ENCODE measurements around the gene CRTC3. TPM values are rescaled to one million over a fixed set of nuclear protein-coding genes. Genes with fewer than 3 reads are reported as not detected.

Gene CRTC3
- polyA plus RNA-seq, 3 donors from 2014 or later = 10.9 to 35.3 (median 11.0) TPM

DNA sequence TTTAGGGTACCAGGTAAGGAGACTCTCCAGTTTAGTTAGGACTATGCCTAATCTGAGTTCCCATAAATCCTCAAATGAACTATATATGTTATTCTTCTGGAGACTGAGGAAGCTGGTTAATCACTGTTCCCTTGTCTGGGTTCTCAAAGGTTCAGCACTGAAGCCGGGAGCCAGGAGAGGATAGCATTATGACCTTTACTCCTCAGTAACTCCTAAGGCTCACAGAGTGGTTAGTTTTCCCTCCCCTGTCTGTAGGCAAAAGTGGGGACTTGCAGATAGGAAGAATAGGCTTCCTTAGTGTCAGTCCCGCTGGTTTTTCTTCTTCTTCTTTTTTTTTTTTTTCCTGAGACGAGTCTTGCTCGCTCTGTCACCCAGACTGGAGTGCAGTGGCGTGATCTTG, 50.4 kb downstream of the CRTC3 start:
- DNase-seq = no peak
- Mint-ChIP-seq H3K4me3 (no peak overlapping the region), H3K36me3 (peaks cover 0 to 13% (median 11%) of the 10 kb centered on the region in 3 donors), H3K27me3 (ENCODE audit: low read depth in 3 of 3) (no peaks in the 10 kb centered on the region), H3K9me3 (no peaks in the 10 kb centered on the region), H3K4me1 (peaks cover 38 to 52% of the 10 kb centered on the region in 2 donors), H3K27ac (no peak overlapping the region)

DNA sequence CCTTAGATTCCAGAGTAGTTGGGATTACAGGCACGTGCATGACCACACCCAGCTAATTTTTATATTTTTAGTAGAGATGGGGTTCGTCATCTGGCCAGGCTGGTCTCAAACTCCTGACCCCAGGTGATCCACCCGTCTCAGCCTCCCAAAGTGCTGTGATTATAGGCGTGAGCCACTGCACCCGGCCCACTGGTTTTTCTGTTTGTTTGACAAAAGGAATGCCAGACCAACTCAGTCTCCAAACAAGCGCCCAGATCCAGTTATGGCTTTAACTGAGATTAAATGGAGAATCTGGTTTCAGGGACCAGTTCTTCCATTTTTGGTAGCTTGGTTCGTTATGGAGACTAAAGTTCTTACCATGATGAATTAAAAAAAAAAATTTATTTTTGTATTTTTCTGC, 50.8 kb downstream of the CRTC3 start:
- Mint-ChIP-seq H3K27ac (no peak overlapping the region), H3K4me3 (no peak overlapping the region), H3K27me3 (ENCODE audit: low read depth in 3 of 3) (no peaks in the 10 kb centered on the region), H3K4me1 (peaks cover 34 to 48% of the 10 kb centered on the region in 2 donors), H3K9me3 (no peaks in the 10 kb centered on the region), H3K36me3 (peaks cover 0 to 13% (median 11%) of the 10 kb centered on the region in 3 donors)
- no peak for DNase-seq

DNA sequence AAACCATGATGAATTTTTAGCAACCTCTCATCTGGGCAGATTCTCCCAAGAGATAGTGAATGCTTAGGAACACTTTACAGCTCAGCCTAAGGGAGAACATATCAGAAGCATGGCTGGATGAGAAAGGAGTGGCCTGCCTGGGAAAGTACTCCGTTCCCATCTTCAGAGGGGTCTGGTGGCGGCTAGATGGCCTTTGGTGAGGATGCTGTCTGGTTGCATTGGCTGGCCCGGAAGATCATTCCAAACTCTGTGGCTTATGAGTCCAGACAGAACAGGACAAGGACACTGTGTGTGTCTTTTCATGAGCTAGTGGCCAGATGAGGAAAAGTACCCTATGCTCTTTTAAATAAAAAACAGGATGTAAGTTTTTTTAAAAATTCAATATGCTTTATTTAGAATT, 51.2 kb downstream of the CRTC3 start:
- Mint-ChIP-seq H3K27me3 (ENCODE audit: low read depth in 3 of 3) (no peaks in the 10 kb centered on the region), H3K4me1 (peaks cover 36 to 48% of the 10 kb centered on the region in 2 donors), H3K27ac (no peak overlapping the region), H3K9me3 (no peaks in the 10 kb centered on the region), H3K4me3 (no peak overlapping the region), H3K36me3 (peaks cover 0 to 13% (median 11%) of the 10 kb centered on the region in 3 donors)
- no peak for DNase-seq

DNA sequence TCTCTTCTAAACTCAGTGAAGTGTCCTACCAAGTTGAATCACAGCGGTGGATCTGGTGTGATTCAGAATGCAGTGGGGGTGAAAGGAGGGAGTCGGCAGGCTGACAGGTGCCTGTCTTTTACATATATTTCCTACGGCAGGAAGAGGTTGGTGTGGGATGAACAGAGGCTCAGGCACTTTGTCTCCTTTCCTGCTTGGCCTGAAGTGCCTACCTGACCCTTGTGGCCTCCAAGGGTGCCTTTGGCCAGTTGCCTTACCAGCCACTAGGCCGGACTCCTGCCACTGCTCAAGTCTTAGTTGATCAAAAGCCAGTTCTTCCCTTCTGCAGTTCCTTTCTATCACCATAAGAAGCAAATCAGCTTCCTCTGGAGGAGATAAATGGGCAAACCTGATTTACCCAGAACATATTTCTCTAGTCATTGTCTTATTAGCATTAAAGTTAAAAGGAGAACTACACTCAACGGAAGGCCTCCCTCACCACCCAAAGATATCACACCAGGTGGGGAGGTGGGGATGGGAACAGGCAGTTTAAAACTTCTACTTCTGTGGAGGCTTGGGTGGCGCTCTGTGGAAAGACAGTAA, 52.1 kb downstream of the CRTC3 start:
- no peak for DNase-seq
- no peak overlapping the region for H3K4me3 Mint-ChIP-seq
- H3K36me3 Mint-ChIP-seq = peaks cover 0 to 7% (median 7%) of the 10 kb centered on the region in 3 donors
- peak overlapping the region in 5 of 6 donors; percentile 30 to 77 (median 72) for H3K27ac Mint-ChIP-seq
- no peaks in the 10 kb centered on the region for H3K27me3 Mint-ChIP-seq (ENCODE audit: low read depth in 3 of 3)
- peaks cover 30 to 43% of the 10 kb centered on the region in 2 donors for H3K4me1 Mint-ChIP-seq
- no peaks in the 10 kb centered on the region for H3K9me3 Mint-ChIP-seq

DNA sequence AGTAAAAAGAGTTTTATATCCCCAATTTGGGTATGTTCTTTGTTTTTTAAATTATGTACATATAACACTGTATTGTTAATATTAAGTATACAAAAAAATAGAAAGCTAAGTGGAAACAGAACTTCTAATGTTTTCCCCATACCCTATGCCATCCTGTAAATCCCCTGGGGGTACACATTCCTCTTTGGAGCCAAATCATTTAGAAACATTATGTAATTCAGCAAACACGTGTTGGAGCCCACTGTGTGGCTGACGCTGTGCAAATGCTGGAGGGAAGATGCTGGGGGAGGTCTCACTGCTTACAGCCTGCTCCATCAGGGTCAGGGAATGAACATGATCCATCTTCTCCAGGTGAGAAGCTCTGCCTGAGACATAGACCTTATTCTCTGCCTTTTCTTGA, 52.8 kb downstream of the CRTC3 start:
- peak overlapping the region in 2 of 6 donors; percentile 40 to 62 for H3K27ac Mint-ChIP-seq
- no peaks in the 10 kb centered on the region for H3K9me3 Mint-ChIP-seq
- H3K4me3 Mint-ChIP-seq = no peak overlapping the region
- no peak for DNase-seq
- peaks cover 30 to 40% of the 10 kb centered on the region in 2 donors for H3K4me1 Mint-ChIP-seq
- no peaks in the 10 kb centered on the region for H3K27me3 Mint-ChIP-seq (ENCODE audit: low read depth in 3 of 3)
- H3K36me3 Mint-ChIP-seq = peaks cover 0 to 5% (median 2%) of the 10 kb centered on the region in 3 donors

DNA sequence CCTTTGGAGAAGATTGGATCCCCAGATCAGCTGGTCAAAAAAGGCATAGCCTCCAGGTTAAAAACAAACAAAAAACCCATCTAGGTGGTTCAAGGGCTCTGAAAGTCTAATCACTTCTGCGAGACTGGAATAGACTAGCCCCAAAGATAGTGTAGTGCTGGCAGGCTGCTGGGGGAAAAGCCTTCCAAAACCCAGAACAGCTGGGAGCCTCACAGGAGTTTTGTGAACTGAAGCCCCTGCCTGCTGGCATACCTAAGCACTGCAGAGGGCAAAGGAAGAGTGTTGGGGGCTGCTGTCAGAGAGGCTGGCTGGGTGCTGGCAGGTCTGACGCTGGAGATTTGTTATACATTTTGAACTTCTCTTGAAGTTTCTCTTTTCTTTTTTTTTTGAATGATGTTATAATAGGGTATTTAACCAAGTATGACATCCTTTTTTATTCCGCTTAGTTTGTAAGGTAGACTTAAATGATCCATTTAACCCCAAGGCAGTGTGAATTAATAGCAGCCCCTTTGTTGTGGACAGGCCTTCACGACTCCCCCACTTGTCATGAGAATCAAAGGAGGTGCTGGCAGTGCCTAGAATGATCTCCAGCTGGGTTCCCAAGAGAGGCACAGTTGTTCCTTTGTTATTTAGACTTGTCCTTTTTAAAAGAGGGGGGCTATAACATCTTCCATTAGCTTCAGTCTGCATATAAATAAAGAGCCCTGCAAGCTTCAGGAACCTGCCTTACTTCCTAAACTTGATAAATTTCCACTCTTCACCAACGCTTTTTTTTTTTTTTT, 53.9 kb downstream of the CRTC3 start:
- no peak overlapping the region for H3K4me3 Mint-ChIP-seq
- H3K4me1 Mint-ChIP-seq = peaks cover 33 to 44% of the 10 kb centered on the region in 2 donors
- peak overlapping the region in 4 of 6 donors; percentile 28 to 68 (median 50) for H3K27ac Mint-ChIP-seq
- no peak for DNase-seq
- no peaks in the 10 kb centered on the region for H3K9me3 Mint-ChIP-seq
- no peaks in the 10 kb centered on the region for H3K27me3 Mint-ChIP-seq (ENCODE audit: low read depth in 3 of 3)
- H3K36me3 Mint-ChIP-seq = peaks cover 0 to 7% (median 5%) of the 10 kb centered on the region in 3 donors

DNA sequence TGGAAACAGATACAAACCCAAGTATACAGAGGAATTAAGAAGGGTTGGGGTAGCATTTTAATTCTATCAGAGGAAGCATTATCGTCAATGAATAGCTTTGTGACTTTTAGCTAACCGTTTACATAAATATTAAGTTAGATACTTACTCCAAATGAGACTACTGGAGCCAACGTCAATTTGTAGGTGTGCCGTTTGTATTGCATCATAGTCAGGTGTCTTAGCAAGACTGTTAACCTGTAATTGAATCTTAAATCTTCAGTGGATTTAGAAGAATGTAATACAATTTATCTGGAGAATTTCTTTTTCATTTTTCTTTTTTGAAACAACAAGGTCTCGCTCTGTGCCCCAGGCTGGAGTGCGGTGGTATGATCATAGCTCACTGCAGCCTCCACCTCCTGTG, 55.1 kb downstream of the CRTC3 start:
- Mint-ChIP-seq H3K36me3 (peaks cover 0 to 7% (median 5%) of the 10 kb centered on the region in 3 donors), H3K27ac (no peak overlapping the region), H3K9me3 (no peaks in the 10 kb centered on the region), H3K4me3 (no peak overlapping the region), H3K27me3 (ENCODE audit: low read depth in 3 of 3) (peaks cover 0 to 2% (median 0%) of the 10 kb centered on the region in 3 donors), H3K4me1 (peaks cover 29 to 44% of the 10 kb centered on the region in 2 donors)
- no peak for DNase-seq

DNA sequence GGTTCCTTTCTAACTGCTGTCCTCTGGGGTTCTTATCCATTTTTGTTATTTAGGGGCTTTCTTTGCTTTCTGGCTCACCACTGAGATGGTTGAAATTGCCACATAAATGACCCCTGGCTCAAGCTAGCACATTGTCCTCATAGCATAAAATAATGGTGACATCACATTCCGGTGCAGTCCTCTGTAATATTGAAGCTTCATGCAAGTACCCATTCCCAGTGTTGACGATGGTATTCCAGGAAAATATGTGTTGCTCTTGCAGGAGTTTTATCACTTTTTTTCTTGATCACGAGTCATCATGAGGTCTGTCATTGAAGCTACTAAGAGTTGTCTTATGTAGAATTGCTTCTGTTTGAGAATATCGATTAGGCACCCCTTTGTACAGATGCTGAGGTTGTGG, 56.1 kb downstream of the CRTC3 start:
- no peak overlapping the region for H3K4me3 Mint-ChIP-seq
- H3K4me1 Mint-ChIP-seq = peaks cover 30 to 44% of the 10 kb centered on the region in 2 donors
- DNase-seq = no peak
- H3K36me3 Mint-ChIP-seq = peaks cover 4 to 10% (median 7%) of the 10 kb centered on the region in 3 donors
- peak overlapping the region in 2 of 6 donors; percentile 36 to 45 for H3K27ac Mint-ChIP-seq
- peaks cover 0 to 2% (median 0%) of the 10 kb centered on the region in 3 donors for H3K27me3 Mint-ChIP-seq (ENCODE audit: low read depth in 3 of 3)
- H3K9me3 Mint-ChIP-seq = no peaks in the 10 kb centered on the region

DNA sequence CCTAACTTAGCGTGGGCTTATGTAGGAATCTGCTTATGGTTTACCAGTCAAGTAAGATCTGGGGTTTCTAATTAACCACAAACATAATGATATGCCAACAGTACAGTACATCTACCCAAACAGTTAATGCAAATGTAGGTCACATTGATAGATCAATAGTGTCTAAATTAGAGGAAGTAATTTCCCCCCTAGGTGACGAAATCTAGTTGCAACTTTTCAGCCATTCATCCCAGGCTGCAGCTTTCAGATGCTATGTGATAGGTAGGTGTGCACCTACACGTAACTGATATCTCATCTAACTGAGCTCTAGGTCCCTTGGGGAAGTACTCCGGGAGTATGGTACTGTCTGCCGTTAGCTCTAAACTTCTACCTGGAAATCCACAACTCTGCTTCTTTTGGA, 57.2 kb downstream of the CRTC3 start:
- H3K4me1 Mint-ChIP-seq = peaks cover 24 to 38% of the 10 kb centered on the region in 2 donors
- DNase-seq = no peak
- no peak overlapping the region for H3K4me3 Mint-ChIP-seq
- peaks cover 4 to 10% (median 7%) of the 10 kb centered on the region in 3 donors for H3K36me3 Mint-ChIP-seq
- H3K27me3 Mint-ChIP-seq (ENCODE audit: low read depth in 3 of 3) = peaks cover 0 to 2% (median 0%) of the 10 kb centered on the region in 3 donors
- H3K9me3 Mint-ChIP-seq = no peaks in the 10 kb centered on the region
- peak overlapping the region in 2 of 6 donors; percentile 11 to 12 for H3K27ac Mint-ChIP-seq

DNA sequence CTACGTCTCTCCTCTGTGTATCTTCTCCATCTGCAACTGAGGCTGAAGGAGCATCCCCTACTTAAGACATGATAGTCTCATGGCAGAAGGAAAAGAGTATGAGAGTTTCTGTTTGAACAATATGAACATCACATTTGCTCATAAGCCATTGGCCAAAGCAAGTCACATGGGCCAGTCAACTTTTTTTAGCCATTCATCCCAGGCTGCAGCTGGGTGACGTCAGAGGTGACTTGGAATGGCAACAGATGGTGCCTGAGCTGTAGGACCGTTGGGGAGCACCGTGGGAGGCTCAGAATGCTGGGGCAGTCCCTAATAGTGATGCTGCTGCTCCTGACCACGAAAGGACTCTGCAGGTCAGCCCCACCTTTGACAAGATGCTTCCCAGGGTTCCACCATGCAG, 58.7 kb downstream of the CRTC3 start:
- H3K4me3 Mint-ChIP-seq = no peak overlapping the region
- H3K36me3 Mint-ChIP-seq = peaks cover 4 to 10% (median 4%) of the 10 kb centered on the region in 3 donors
- H3K27ac Mint-ChIP-seq = peak overlapping the region in 2 of 6 donors; percentile 11 to 24
- no peaks in the 10 kb centered on the region for H3K9me3 Mint-ChIP-seq
- H3K27me3 Mint-ChIP-seq (ENCODE audit: low read depth in 3 of 3) = peaks cover 0 to 2% (median 2%) of the 10 kb centered on the region in 3 donors
- H3K4me1 Mint-ChIP-seq = peaks cover 21 to 38% of the 10 kb centered on the region in 2 donors
- no peak for DNase-seq

DNA sequence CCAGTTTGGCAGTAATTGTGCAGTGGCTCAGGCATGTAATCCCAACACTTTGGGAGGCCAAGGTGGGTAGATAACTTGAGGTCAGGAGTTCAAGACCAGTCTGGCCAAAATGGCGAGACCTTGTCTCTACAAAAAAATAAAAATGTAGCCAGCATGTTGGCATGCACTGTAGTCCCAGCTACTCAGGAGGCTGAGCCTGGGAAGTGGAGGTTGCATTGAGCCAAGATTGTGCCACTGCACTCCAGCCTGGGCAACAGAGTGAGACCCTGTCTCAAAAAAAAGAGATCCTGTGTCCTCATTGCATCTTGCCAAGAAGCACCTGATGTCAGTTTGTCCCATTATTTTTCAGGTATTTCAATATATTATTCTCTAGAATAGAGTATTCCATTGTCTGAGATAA, 61.8 kb downstream of the CRTC3 start:
- Mint-ChIP-seq H3K9me3 (no peaks in the 10 kb centered on the region), H3K27ac (peak overlapping the region in 1 of 6 donors; percentile 33), H3K27me3 (ENCODE audit: low read depth in 3 of 3) (peaks cover 2 to 4% (median 3%) of the 10 kb centered on the region in 3 donors), H3K4me1 (peaks cover 41 to 58% of the 10 kb centered on the region in 2 donors), H3K36me3 (peaks cover 3 to 10% (median 7%) of the 10 kb centered on the region in 3 donors), H3K4me3 (no peak overlapping the region)
- DNase-seq = no peak

DNA sequence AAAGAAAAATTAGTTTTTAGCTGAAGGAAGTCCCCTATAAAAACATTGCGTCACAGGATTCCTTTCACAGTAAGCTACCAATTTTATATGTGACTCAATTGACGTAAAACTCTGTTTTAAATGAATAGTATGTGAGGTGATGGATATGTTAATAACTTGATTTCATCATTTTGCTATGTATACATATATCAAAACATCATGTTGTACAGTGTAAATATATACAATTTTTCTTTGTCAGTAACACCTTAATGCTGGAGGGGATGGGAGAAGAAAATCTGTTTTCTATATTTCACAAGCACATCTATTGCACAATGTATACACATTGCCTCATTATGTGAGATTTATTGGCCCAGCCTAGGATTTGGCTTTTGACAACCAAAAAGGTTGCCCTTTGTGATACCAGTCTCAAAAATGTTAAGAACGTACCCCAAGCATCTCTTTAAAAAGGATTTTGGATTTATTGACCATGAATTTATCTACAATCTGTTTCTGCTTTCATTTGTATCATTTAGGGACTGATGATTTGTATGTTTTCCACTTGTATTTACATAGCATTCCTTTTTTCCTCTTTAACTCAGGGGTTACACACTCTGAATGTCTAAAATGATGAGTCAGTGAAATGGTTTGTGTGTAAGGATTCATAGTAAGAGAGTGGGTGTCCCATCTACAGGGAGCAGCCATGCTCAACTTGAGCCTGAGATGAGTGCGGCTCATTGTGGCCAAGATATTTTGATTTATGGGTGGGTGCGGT, 62.6 kb downstream of the CRTC3 start:
- Mint-ChIP-seq H3K4me3 (peak overlapping the region in 1 of 5 donors; percentile 15), H3K4me1 (peaks cover 44 to 59% of the 10 kb centered on the region in 2 donors)

DNA sequence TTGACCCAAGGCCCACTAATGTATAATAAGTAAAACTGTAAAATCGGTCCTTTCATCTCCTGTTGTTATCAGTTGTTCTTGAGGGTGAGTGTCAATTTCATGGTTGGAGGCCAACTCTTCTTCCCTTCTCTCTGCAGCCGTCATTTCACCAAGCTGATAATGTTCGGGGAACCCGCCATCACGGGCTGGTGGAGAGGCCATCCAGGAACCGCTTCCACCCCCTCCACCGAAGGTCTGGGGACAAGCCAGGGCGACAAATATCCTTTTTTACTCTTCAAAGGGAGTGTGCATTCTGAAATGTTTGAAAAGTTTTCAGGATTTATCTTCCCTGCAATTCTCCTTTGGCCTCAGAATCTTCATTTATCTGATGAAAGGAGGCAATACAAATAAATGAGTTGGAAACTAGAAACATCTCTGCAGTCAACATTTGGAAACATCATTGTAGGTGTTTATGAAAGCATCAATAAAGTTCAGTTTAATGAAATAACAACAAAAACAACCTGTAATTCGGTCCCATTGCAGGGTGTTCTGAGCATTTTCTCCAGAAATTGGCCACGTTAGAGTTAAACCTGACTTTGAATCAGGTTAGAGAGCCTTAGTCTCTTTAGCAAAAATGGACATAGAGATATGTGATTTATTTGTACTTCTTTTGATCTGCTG, 63.9 kb downstream of the CRTC3 start:
- peak overlapping the region; percentile 89 to 99 (median 98) for H3K27ac Mint-ChIP-seq
- H3K4me3 Mint-ChIP-seq = peak overlapping the region; percentile 83 to 95 (median 88)
- peaks cover 53 to 65% of the 10 kb centered on the region in 2 donors for H3K4me1 Mint-ChIP-seq
- H3K9me3 Mint-ChIP-seq = no peaks in the 10 kb centered on the region
- H3K27me3 Mint-ChIP-seq (ENCODE audit: low read depth in 3 of 3) = peaks cover 2 to 4% (median 3%) of the 10 kb centered on the region in 3 donors
- DNase-seq = no peak
- peaks cover 3 to 7% (median 4%) of the 10 kb centered on the region in 3 donors for H3K36me3 Mint-ChIP-seq

More for the DNA sequence above, 62.6 kb downstream of the CRTC3 start:
- Mint-ChIP-seq H3K27ac (peak overlapping the region in 5 of 6 donors; percentile 45 to 74 (median 61)), H3K36me3 (peaks cover 3 to 10% (median 7%) of the 10 kb centered on the region in 3 donors), H3K9me3 (no peaks in the 10 kb centered on the region), H3K27me3 (ENCODE audit: low read depth in 3 of 3) (peaks cover 2 to 4% (median 3%) of the 10 kb centered on the region in 3 donors)
- no peak for DNase-seq
